Gastrocnemius medialis (tissue), 4 donors: ENCODE measurements around the gene OR10H2. TPM values are rescaled to one million over a fixed set of nuclear protein-coding genes. Genes with fewer than 3 reads are reported as not detected.

Experiments used
- ATAC-seq, 2 donors: fragments of 150-250 bp; one replicate each; pipeline ENCODE4 v1.9.1; 2016
- DNase-seq, 2 donors: peaks; one replicate each; pipeline ENCODE4 v3.0.0-alpha.2; 2019
- H3K27ac ChIP-seq, 4 donors: fragments of 200-600 bp; sonication (generic); 1 replicate in 1 of 4; 2 replicates in 3 of 4; pipeline ENCODE4 v1.5.1; 2016 to 2018; ENCODE audit warnings: mild to moderate bottlenecking in 2 of 4, moderate library complexity in 1 of 4
- H3K27me3 ChIP-seq, 3 donors: fragments of 200-600 bp; sonication (generic) in 2 of 3; 1 replicate in 1 of 3; 2 replicates in 2 of 3; pipeline versions ENCODE4 v1.5.1 to v1.6.0; 2016 to 2019; ENCODE audit warnings: mild to moderate bottlenecking in 1 of 3, moderate library complexity in 1 of 3
- H3K36me3 ChIP-seq, 2 donors: fragments of 200-600 bp; sonication (generic) in 1 of 2; one replicate each; pipeline ENCODE4 v1.5.1; 2017 to 2018
- H3K4me1 ChIP-seq, 2 donors: fragments of 200-600 bp; sonication (generic) in 1 of 2; one replicate each; pipeline ENCODE4 v1.5.1; 2016 to 2017; ENCODE audit warnings: mild to moderate bottlenecking in 2 of 2
- H3K4me3 ChIP-seq, 4 donors: fragments of 200-600 bp; sonication (generic) in 3 of 4; 1 replicate in 1 of 4; 2 replicates in 3 of 4; pipeline ENCODE4 v1.5.1; 2016 to 2019; ENCODE audit warnings: mild to moderate bottlenecking in 2 of 4
- H3K9me3 ChIP-seq, 3 donors: fragments of 200-600 bp; sonication (generic) in 2 of 3; 1 replicate in 1 of 3; 2 replicates in 2 of 3; pipeline ENCODE4 v1.5.1; 2016 to 2019
- CTCF ChIP-seq, 5 experiments: fragments of 450-650 bp in 3 of 5; fragments of 200-600 bp in 2 of 5; sonication (generic) in 2 of 5; IDR thresholded peaks in 4 of 5; conservative IDR thresholded peaks in 1 of 5; 1 replicate in 4 of 5; 2 replicates in 1 of 5; pipeline ENCODE4 v1.5.1; 2016 to 2019; ENCODE audit warnings: antibody characterized with exemption in 5 of 5, mild to moderate bottlenecking in 3 of 5, moderate library complexity in 3 of 5
- POLR2A ChIP-seq, 2 donors: fragments of 450-650 bp; IDR thresholded peaks; one replicate each; pipeline ENCODE4 v1.6.1; 2017; ENCODE audit warnings: antibody characterized with exemption in 2 of 2, mild to moderate bottlenecking in 2 of 2, moderate library complexity in 2 of 2
- in situ Hi-C, 4 donors: fragments of 200-750 bp; cut with MboI; loops; one replicate each; pipeline versions ENCODE4 v1.15.0 to v1.8.0; 2017; ENCODE audit warnings: low sequenced_read_pairs in 4 of 4
- intact Hi-C: fragments of 100-400 bp; cut with DNase I; formaldehyde crosslinking; loops from one replicate; pipeline ENCODE4 v1.15.1; 2023; ENCODE audit warnings: low total_unique reads
- total RNA-seq, 4 donors: library from RNA; depleted of rRNA; stranded (reverse); fragments of >200 nt; gene quantifications; one replicate each; pipeline versions ENCODE4 v1.1.0 to v1.2.3, GENCODE V29; 2016

OR10H2 gene
- total RNA-seq, 4 donors from 2014 or later: not detected

GRCh38 chr19:15684828-15685227, 43.0 kb upstream of the OR10H2 start:
- in situ Hi-C loops (no loop called here), intact Hi-C loops (no loop called here)
- DNase-seq: no peak
- no peaks in the 10 kb centered on the region for H3K4me1 ChIP-seq
- H3K36me3 ChIP-seq: no peaks in the 10 kb centered on the region
- ATAC-seq: no peak
- H3K4me3 ChIP-seq: no peak overlapping the region
- no peak overlapping the region for H3K27ac ChIP-seq
- peaks cover 0 to 6% (median 5%) of the 10 kb centered on the region in 3 donors for H3K9me3 ChIP-seq
- TF ChIP-seq POLR2A (IDR thresholded peaks at IDR 0.05) (no peak), CTCF (IDR thresholded peaks at IDR 0.05 in 4 of 5, conservative IDR thresholded peaks at IDR 0.05 in 1 of 5) (no peak)
- no peaks in the 10 kb centered on the region for H3K27me3 ChIP-seq

GRCh38 chr19:15696654-15697194, 31.1 kb upstream of the OR10H2 start:
- in situ Hi-C loops (no loop called here), intact Hi-C loops (no loop called here)
- no peaks in the 10 kb centered on the region for H3K36me3 ChIP-seq
- H3K4me1 ChIP-seq: no peaks in the 10 kb centered on the region
- peaks cover 0 to 3% (median 0%) of the 10 kb centered on the region in 3 donors for H3K9me3 ChIP-seq
- no peak for TF ChIP-seq CTCF (IDR thresholded peaks at IDR 0.05 in 4 of 5, conservative IDR thresholded peaks at IDR 0.05 in 1 of 5)
- TF ChIP-seq POLR2A (IDR thresholded peaks at IDR 0.05): no peak
- DNase-seq: no peak
- no peak overlapping the region for H3K4me3 ChIP-seq
- H3K27me3 ChIP-seq: no peaks in the 10 kb centered on the region
- ATAC-seq: no peak
- H3K27ac ChIP-seq: no peak overlapping the region

GRCh38 chr19:15701757-15702533, 25.9 kb upstream of the OR10H2 start:
- Histone ChIP-seq H3K9me3 (peaks cover 0 to 3% (median 0%) of the 10 kb centered on the region in 3 donors), H3K4me3 (no peak overlapping the region), H3K4me1 (no peaks in the 10 kb centered on the region), H3K36me3 (no peaks in the 10 kb centered on the region), H3K27me3 (no peaks in the 10 kb centered on the region), H3K27ac (no peak overlapping the region)
- intact Hi-C loops (no loop called here), in situ Hi-C loops (no loop called here)
- no peak for TF ChIP-seq POLR2A (IDR thresholded peaks at IDR 0.05)
- TF ChIP-seq CTCF (IDR thresholded peaks at IDR 0.05 in 4 of 5, conservative IDR thresholded peaks at IDR 0.05 in 1 of 5): no peak
- no peak for ATAC-seq
- DNase-seq: no peak

- intact Hi-C loops (no loop called here), in situ Hi-C loops (no loop called here)
- H3K4me1 ChIP-seq: no peaks in the 10 kb centered on the region
- DNase-seq: peak; percentile 40 to 60
- no peaks in the 10 kb centered on the region for H3K36me3 ChIP-seq
- TF ChIP-seq CTCF (IDR thresholded peaks at IDR 0.05 in 4 of 5, conservative IDR thresholded peaks at IDR 0.05 in 1 of 5) (no peak), POLR2A (IDR thresholded peaks at IDR 0.05) (no peak)
- no peak overlapping the region for H3K4me3 ChIP-seq
- ATAC-seq: no peak
- no peaks in the 10 kb centered on the region for H3K27me3 ChIP-seq
- H3K9me3 ChIP-seq: peaks cover 0 to 3% (median 0%) of the 10 kb centered on the region in 3 donors
- no peak overlapping the region for H3K27ac ChIP-seq
These were observed 25.3 kb upstream of the OR10H2 start for GRCh38 chr19:15702534-15702930.
